Kasumi-1 (cell line): ENCODE measurements around the gene KCNAB2.
"Not testable (repeated sequence)": the region's sequence is repeated elsewhere in the genome, so short reads cannot be mapped to it uniquely, and the experiment has no call there.

ENCODE experiments used
- DNase-seq, 2 experiments: peaks; one replicate each; lab custom pipeline; 2025; lab: John Stamatoyannopoulos, UW

Gene KCNAB2

DNA sequence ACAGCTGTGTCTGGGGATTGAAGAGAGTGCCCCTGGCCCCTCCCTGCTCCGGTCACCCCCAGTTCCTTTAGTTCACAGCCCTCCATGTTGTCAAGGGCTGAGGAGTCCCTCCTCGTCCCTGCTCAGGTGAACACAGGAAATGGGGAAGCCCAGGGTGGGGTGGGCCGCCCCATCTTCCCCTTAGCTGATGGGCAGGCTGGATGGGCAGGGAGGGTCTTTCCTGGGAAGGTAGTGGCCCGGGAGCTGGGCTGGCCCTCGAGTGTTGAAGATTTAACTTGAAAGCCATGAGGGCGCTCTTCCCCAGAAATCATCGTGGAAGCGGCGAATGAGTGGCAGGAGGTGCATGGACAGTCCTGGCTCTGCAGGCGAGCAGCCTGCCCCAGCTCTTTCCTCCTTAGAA lies 35.1 kb upstream of the KCNAB2 start:
- no peak for DNase-seq

DNA sequence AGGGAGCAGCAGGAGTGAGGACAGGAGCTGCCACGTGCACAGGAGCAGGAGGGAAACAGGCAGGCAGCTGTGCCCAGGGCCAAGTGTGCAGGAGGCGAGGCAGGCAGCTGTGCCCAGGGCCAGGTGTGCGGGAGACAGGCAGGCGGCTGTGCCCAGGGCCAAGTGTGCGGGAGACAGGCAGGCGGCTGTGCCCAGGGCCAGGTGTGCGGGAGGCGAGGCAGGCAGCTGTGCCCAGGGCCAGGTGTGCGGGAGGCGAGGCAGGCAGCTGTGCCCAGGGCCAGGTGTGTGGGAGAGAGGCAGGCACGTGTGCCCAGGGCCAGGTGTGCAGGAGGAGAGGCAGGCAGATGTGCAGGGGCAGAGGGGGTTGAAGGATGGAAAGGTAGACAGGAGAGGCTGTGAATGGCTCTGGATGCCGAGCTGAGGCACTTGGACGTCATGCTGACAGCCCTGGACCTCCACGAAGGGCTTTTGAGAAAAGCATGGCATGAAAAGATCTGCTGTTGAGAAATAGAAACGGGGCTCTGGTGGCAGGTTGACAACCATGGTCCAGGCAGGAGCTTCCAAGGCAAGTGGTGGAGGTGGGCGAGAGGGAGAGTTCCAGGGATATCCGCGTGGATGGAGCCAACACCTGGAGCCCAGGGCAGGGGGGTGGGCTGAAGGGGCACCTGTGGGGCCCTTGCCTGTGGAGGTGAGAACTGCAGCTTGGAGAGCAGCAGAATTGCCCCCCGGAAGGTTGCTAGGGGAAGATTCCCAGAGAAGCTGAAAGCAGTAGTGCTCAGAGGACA lies 34.3 kb upstream of the KCNAB2 start:
- DNase-seq: no peak

- no peak for DNase-seq
Measured at GRCh38 chr1:6011946-6012258, 33.8 kb upstream of the KCNAB2 start.

GRCh38 chr1:6012529-6013318 lies 33.0 kb upstream of the KCNAB2 start:
- no peak for DNase-seq

DNA sequence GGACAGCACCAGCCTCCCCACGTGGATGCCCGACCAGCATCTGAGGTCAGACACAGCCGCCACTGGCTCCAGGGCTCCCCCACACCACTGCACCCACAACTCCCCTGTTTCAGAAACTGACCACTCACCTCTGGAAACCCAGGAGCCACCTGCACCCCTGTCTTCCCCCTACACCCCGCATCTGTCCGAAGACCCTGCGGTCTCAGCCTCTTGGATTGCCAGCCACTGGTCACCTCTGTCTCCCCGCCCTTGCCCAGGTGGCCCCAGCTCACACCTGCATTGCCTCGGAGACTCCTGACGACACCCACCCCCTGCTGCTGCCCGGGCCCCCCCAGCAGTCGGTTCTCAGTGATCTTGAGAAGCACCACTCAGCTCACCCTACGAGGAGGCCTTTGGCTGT lies 32.2 kb upstream of the KCNAB2 start:
- no peak for DNase-seq

- no peak for DNase-seq
Measured at GRCh38 chr1:6014130-6014999, 31.3 kb upstream of the KCNAB2 start.

DNA sequence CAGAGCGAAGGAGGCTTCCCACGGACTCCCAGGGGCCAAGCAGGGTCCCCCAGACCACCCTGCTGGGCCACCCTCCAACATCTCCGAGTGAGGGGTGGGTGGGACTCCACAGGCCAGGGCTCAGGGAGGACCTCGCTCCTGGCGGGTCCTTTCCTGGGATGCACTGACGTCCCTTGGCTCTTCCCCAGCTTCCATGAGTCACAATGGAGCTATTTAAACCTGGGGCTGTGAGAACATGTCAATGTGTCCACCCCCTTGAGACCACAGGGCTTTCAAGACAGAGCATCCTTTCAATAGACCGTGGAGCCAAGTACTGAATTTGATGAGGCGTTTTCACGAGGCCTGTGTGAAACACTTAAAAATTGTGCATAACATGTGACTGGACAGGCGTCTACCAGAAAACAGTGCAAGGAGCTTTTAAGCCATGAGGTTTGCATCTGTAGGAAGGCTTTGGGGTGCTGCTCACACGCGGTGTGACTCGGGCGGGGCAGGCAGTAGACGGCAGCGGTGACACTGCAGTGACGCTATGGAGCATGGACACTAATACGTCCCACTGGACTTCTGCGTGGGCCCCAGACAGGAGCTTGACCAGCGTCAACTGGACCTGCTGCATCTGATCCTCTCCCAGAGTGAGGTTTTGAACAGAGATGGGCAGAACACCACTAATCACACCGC lies 29.4 kb upstream of the KCNAB2 start:
- no peak for DNase-seq

DNA sequence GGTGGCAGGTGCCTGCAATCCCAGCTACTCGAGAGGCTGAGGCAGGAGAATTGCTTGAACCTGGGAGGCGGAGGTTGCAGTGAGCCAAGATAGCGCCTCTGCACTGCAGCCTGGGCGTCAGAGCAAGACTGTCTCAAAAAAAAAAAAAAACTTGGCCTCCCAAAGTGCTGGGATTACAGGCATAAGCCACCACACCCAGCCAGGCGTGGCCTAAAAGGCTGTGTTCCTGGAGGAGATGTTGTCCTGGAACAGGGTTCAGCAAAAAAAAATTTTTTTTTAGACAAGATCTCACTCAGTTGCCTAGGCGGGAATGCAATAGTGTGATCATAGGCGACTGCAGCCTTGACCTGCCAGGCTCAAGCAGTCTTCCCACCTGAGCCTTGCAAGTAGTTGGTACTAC lies 28.0 kb upstream of the KCNAB2 start:
- not testable (repeated sequence) for DNase-seq

GRCh38 chr1:6019166-6019845 lies 26.4 kb upstream of the KCNAB2 start:
- DNase-seq: no peak

GRCh38 chr1:6022193-6022592 lies 23.5 kb upstream of the KCNAB2 start:
- no peak for DNase-seq

DNA sequence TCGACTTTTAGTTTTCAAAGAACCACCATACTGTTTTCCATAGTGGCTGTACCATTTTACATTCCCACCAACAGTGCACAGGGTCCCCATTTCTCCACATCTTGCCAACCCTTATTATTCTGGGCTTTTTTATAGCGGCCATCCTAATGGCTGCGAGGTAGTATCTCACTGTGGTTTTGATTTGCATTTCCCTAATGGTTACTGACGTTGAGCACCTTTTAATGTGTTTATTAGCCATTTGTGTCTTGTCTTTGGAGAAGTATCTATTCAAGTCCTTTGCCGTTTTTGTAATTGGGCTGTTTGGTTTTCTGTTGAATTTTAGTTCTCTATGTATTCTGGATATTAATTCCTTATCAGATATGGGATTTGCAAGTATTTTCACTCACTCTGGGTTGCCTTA lies 22.3 kb upstream of the KCNAB2 start:
- DNase-seq: no peak

DNA sequence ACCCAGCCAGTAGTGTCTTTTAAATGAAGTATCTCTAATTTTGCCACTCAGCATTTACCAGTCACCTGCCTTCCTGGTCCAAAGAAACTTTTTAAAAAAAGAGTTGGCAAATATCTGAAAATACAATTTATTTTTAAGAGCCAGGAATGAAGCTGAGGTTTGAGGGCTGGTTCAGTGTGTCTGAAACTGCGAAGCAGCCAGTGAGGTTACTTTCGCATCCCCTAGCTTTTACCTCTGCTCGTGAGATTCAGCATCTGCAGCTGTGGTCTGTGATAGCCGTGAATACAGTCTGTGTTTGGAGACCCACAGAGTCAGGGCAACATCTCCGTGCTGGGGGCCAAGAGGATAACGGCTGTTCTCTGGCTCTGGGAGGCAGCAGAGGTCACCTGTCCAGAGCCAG lies 21.3 kb upstream of the KCNAB2 start:
- DNase-seq: no peak

DNA sequence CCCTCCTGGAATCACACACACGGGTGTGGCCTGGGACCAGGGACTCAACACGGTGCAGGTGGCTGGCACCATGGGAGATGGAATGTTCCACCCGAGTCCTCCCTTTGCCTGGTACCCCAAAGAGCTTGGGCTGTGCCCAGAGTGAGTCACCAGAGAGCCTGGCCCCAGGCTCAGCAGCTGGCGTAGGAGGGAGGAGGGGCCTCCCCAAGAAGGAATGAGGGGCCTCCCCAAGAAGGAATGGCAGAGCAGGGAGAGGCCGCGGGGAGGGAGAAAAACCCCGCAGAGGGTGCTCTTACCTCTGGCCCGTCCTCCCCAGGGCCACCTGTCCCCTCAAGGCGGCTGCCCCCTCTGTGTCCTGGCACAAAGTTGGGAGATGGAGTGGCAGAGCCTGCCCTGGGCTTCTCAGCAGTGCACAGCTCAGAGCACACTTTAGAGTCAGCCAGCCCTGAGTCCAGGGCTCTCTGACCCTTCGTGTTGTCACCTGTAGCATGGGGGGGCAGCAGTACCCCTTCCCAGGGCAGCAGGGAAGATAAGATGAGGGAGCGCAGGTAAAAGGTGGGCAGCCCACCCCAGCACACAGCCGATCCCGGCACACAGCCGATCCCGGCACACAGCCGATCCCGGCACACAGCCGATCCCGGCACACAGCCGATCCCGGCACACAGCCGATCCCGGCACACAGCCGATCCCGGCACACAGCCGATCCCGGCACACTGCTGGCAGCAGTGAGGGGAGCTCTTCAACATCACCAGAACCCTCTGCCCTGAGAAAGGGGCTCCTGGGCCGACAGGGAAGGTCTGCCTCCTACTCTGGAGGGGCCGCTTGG lies 20.2 kb upstream of the KCNAB2 start:
- DNase-seq: no peak

GRCh38 chr1:6026095-6026809 lies 19.4 kb upstream of the KCNAB2 start:
- DNase-seq: peak; percentile 90 to 94

DNA sequence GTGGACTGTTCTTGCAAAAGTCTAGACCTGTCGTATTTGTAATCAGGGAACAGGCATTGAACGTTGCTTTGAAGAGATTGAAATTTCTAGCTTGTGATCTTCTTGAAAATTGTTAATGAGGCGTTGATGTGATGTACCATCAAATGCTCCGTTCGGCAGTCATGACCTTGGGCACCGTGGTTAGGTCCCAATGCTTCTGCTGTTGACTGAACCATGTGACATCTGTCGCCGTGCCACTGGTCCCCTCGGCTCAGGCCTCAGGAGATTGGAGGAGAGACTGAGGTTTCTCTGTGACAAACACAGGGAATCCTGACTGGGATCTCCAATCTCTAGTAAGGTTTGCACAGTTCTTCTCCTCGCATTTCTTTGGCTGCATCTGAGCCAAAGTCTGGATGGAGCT lies 18.1 kb upstream of the KCNAB2 start:
- DNase-seq: peak; percentile 30 to 41

GRCh38 chr1:6028042-6028850 lies 17.4 kb upstream of the KCNAB2 start:
- peak; percentile 94 to 95 for DNase-seq

DNA sequence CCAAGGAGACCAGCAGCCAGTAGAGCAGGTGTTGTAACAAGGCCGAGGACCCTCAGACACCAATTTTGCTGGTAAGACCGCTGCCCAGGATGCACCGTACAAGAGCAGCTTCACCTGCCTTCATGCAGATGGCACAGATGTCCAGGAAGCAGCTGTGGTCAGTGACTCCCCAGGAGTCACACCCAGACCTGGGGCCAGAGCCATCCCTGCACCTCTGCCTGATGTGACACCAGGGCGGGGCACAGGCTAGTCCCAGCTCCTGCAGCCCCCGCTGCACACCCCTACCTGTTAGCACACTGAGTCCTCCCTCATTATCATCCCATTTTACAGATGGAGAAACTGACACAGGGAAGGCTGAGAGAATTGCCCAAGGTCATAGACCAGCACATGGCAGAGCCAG lies 16.3 kb upstream of the KCNAB2 start:
- DNase-seq: no peak

DNA sequence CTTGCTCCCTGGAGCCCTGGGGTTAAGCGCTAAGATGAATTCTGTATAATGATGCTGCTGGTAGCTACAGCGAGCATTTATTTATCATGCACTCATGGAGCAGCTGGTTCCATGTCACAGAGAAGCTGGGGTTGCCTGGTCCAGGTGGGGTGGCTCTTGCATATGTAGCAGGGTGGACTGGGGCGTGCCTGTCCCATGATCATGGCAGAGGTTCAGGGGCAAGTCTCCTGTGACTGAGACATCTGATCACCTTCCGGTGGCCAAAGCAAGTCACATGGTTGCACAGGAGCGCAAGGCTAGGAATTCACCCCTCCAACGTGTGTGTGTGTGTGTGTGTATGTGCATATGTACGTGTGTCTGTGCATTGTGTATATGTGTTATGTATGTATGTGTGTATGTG lies 15.6 kb upstream of the KCNAB2 start:
- DNase-seq: no peak
